Measurements from ENCODE around the gene PRORP. TPM values are rescaled to one million over a fixed set of nuclear protein-coding genes. Genes with fewer than 3 reads are reported as not detected.

PRORP gene
- total and polyA plus RNA-seq, 9 of the 15 experiments (the other 6 are each of a cell fraction or from before 2014, with no cell fraction given), result 21.9 to 48.7 (median 36.5) TPM

DNA sequence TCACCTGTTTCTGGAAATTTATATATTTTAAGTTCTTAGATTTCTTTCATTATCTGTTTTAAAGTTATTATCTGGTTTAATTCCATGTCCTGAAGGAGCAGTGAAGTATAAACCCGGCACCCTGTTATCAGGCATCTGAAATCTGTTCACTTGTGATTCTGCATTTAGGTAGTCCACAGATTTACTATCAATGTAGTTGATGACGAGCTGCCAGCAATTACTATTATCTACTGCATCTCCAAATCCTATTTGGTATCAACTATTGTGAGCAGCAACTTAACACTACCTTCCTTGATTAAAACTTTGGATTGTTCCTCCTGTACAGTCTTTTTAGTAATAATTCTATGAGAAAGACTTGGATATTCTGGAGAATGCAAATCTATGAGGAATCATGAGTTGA, 36.1 kb downstream of the PRORP start (continued):
- TF ChIP-seq, protein P1, sequence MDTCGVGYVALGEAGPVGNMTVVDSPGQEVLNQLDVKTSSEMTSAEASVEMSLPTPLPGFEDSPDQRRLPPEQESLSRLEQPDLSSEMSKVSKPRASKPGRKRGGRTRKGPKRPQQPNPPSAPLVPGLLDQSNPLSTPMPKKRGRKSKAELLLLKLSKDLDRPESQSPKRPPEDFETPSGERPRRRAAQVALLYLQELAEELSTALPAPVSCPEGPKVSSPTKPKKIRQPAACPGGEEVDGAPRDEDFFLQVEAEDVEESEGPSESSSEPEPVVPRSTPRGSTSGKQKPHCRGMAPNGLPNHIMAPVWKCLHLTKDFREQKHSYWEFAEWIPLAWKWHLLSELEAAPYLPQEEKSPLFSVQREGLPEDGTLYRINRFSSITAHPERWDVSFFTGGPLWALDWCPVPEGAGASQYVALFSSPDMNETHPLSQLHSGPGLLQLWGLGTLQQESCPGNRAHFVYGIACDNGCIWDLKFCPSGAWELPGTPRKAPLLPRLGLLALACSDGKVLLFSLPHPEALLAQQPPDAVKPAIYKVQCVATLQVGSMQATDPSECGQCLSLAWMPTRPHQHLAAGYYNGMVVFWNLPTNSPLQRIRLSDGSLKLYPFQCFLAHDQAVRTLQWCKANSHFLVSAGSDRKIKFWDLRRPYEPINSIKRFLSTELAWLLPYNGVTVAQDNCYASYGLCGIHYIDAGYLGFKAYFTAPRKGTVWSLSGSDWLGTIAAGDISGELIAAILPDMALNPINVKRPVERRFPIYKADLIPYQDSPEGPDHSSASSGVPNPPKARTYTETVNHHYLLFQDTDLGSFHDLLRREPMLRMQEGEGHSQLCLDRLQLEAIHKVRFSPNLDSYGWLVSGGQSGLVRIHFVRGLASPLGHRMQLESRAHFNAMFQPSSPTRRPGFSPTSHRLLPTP (IDR thresholded peaks at IDR 0.05; ENCODE audit: borderline replicate concordance, extremely low read depth, insufficient read length), result no peak
- TF ChIP-seq CBFA2T2 (conservative IDR thresholded peaks at IDR 0.05), result no peak
- TF ChIP-seq, protein P2, sequence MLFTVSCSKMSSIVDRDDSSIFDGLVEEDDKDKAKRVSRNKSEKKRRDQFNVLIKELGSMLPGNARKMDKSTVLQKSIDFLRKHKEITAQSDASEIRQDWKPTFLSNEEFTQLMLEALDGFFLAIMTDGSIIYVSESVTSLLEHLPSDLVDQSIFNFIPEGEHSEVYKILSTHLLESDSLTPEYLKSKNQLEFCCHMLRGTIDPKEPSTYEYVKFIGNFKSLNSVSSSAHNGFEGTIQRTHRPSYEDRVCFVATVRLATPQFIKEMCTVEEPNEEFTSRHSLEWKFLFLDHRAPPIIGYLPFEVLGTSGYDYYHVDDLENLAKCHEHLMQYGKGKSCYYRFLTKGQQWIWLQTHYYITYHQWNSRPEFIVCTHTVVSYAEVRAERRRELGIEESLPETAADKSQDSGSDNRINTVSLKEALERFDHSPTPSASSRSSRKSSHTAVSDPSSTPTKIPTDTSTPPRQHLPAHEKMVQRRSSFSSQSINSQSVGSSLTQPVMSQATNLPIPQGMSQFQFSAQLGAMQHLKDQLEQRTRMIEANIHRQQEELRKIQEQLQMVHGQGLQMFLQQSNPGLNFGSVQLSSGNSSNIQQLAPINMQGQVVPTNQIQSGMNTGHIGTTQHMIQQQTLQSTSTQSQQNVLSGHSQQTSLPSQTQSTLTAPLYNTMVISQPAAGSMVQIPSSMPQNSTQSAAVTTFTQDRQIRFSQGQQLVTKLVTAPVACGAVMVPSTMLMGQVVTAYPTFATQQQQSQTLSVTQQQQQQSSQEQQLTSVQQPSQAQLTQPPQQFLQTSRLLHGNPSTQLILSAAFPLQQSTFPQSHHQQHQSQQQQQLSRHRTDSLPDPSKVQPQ (CRISPR knock-in tag; IDR thresholded peaks at IDR 0.05; ENCODE audit: borderline replicate concordance), result no peak

DNA sequence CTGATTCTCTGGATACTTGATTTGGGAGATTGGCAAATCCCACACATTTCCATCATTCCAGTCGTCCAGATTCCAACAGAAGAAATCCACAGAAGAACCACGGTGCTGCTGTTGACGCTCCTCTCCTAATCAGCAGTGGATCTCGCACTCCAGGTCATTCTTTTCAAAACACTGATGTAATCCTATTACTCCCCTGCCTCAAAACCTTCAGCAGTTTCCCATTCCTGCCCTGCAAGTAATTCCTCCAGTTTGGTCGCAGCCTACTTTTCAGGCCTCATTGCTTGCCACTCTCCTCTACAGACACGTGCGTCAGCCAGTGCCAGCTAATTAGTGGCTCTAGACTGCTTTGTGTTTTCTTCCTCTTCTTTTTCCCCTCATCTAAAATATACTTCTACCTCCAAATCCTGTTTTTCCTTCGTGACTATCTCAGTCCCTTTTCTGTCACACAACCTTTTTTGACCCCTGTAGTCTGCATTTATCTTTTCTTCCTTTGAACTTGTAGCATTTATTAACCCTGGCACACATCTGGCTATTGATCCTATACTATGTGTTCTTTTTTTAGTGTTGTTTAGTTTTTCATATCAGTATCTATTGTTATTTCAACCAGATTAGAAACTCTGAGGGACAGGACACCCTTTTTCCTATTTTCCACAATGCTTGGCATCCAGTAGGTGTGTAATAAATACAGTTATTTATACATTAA, 36.8 kb downstream of the PRORP start:
- ATAC-seq (no peak), FAIRE-seq (no peak), DNase-seq (ENCODE audit: extremely low read depth in 1 of 4, low spot score in 3 of 4) (no peak)
- POLR2A ChIA-PET, result no interaction called here
- 83% methylated on average over 7 of the region's 8 CpGs for WGBS (ENCODE audit: insufficient coverage, low coverage, missing lambda C conversion rate)
- Histone ChIP-seq H3K4me3 (no peak overlapping the region), H3K9me3 (replicated peaks; ENCODE audit: control insufficient read depth, insufficient read depth, low read depth, low read length) (no peaks in the 10 kb centered on the region), H3K9me1 (ENCODE audit: control insufficient read depth, insufficient read depth, low read length) (no peaks in the 10 kb centered on the region), H3K4me1 (replicated peaks in 1 of 2; ENCODE audit: control insufficient read depth in 2 of 2, insufficient read depth in 2 of 2, low read length in 2 of 2) (peaks cover 0 to 6% of the 10 kb centered on the region in 2 experiments; a peak in 1 of 5 replicates), H2AFZ (ENCODE audit: low read depth, low read length) (no peak overlapping the region), H3K36me3 (ENCODE audit: control insufficient read depth, insufficient read depth, low read length) (peaks cover 8% of the 10 kb centered on the region; the same call in 2 of the 3 replicates), H3K4me2 (ENCODE audit: insufficient read depth, low read length) (no peak overlapping the region), H3K9ac (ENCODE audit: insufficient read depth in 1 of 2, low read depth in 2 of 2, low read length in 2 of 2) (no peak overlapping the region), H3K27ac (ENCODE audit: extremely low read depth, low read depth, low read length) (no peak overlapping the region), H4K20me1 (replicated peaks; ENCODE audit: control insufficient read depth, insufficient read depth, low read length) (no peaks in the 10 kb centered on the region), H3K79me2 (ENCODE audit: control insufficient read depth, insufficient read depth, low read length) (no peaks in the 10 kb centered on the region), H3K27me3 (ENCODE audit: control insufficient read depth in 2 of 2, insufficient read depth in 2 of 2, low read length in 2 of 2) (no peaks in the 10 kb centered on the region)
- no TSS peak for BruUV-seq (replicated peaks)
- CTCF ChIA-PET (ENCODE audit: low intra/inter-chr PET ratio), result no interaction called here
- intact Hi-C loops (cut with micrococcal nuclease) (no loop called here), in situ Hi-C loops (cut with MboI) (no loop called here)
- peak; percentile 35; the same call in 1 of the 2 replicates for TF ChIP-seq ZNF175 (CRISPR knock-in tag; IDR thresholded peaks at IDR 0.05; ENCODE audit: low read depth)
- TF ChIP-seq, protein P3, sequence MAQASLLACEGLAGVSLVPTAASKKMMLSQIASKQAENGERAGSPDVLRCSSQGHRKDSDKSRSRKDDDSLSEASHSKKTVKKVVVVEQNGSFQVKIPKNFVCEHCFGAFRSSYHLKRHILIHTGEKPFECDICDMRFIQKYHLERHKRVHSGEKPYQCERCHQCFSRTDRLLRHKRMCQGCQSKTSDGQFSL (CRISPR knock-in tag; IDR thresholded peaks at IDR 0.05), result no peak
- TF ChIP-seq, protein P3 (tag; IDR thresholded peaks at IDR 0.05), result no peak
